HL-60/S4 treated with phorbol 12-myristate 13-acetate at 8.2 ng/mL for 4 days and 3 days (cell line): ENCODE measurements around the gene KRT3.
"Not testable (repeated sequence)": the region's sequence is repeated elsewhere in the genome, so short reads cannot be mapped to it uniquely, and the experiment has no call there.

Experiments
- in situ Hi-C: fragments of 300-500 bp; cut with MboI; formaldehyde crosslinking; loops from 2 replicates; pipeline ENCODE4 v1.15.0; 2022; ENCODE audit warnings: low sequenced_read_pairs

Gene KRT3

GRCh38 chr12:52766351-52767019 lies 29.4 kb downstream of the KRT3 start:
- in situ Hi-C loops: no loop called here

GRCh38 chr12:52765702-52766101 lies 30.2 kb downstream of the KRT3 start:
- in situ Hi-C loops: no loop called here

- in situ Hi-C loops: no loop called here
These were observed 31.9 kb downstream of the KRT3 start for GRCh38 chr12:52763991-52764390.

- in situ Hi-C loops: no loop called here
These were observed 32.8 kb downstream of the KRT3 start for GRCh38 chr12:52763036-52763659.

- in situ Hi-C loops: no loop called here
These were observed 34.1 kb downstream of the KRT3 start for GRCh38 chr12:52761802-52762201.

- in situ Hi-C loops: not testable (repeated sequence)
These were observed 34.7 kb downstream of the KRT3 start for GRCh38 chr12:52761218-52761617.

- in situ Hi-C loops: no loop called here
These were observed 35.3 kb downstream of the KRT3 start for GRCh38 chr12:52760623-52761022.

GRCh38 chr12:52759695-52760094 lies 36.2 kb downstream of the KRT3 start:
- in situ Hi-C loops: no loop called here

- in situ Hi-C loops: no loop called here
These were observed 36.7 kb downstream of the KRT3 start for GRCh38 chr12:52759218-52759617.

- in situ Hi-C loops: no loop called here
These were observed 38.3 kb downstream of the KRT3 start for GRCh38 chr12:52757449-52758176.

- in situ Hi-C loops: no loop called here
These were observed 39.5 kb downstream of the KRT3 start for GRCh38 chr12:52756281-52756960.

GRCh38 chr12:52755533-52755932 lies 40.4 kb downstream of the KRT3 start:
- in situ Hi-C loops: no loop called here

- in situ Hi-C loops: no loop called here
These were observed 41.8 kb downstream of the KRT3 start for GRCh38 chr12:52754135-52754534.

GRCh38 chr12:52753283-52753682 lies 42.6 kb downstream of the KRT3 start:
- in situ Hi-C loops: no loop called here

GRCh38 chr12:52752516-52752915 lies 43.4 kb downstream of the KRT3 start:
- in situ Hi-C loops: no loop called here

- in situ Hi-C loops: no loop called here
These were observed 44.1 kb downstream of the KRT3 start for GRCh38 chr12:52751795-52752194.

GRCh38 chr12:52750532-52750931 lies 45.4 kb downstream of the KRT3 start:
- in situ Hi-C loops: not testable (repeated sequence)

GRCh38 chr12:52749827-52750226 lies 46.1 kb downstream of the KRT3 start:
- in situ Hi-C loops: no loop called here

GRCh38 chr12:52748578-52748977 lies 47.3 kb downstream of the KRT3 start:
- in situ Hi-C loops: no loop called here

GRCh38 chr12:52745554-52745953 lies 50.4 kb downstream of the KRT3 start:
- in situ Hi-C loops: no loop called here

GRCh38 chr12:52744493-52745156 lies 51.3 kb downstream of the KRT3 start:
- in situ Hi-C loops: no loop called here
